Measurements from ENCODE around the gene SMYD3. TPM values are rescaled to one million over a fixed set of nuclear protein-coding genes. Genes with fewer than 3 reads are reported as not detected.
A peak's percentile ranks its signal among the peaks of the same experiment; 100 is the strongest.
"Not testable (repeated sequence)": the region's sequence is repeated elsewhere in the genome, so short reads cannot be mapped to it uniquely, and the experiment has no call there.

Gene SMYD3
- total and polyA plus RNA-seq, 5 donors from 2014 or later, result 17.7 to 36.6 (median 28.9) TPM

DNA sequence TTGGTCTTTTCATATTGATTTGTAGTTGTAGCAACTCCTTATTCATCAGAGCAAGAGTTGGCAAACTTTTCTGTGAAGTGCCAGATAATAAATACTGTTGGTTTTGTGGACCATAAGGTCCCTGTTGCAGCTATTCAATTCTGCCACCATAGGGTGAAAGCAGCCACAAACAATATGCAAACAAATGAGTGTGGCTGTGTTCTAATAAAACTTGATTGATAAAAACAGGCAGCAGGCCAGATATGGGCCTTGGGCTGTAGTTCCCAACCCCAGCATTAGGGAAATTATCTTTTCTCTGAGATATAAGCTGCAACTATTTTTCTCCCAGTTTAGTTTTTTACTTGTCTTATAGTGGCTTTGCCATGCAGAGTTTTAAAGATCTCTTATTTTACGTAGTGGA is 469.2 kb downstream of the SMYD3 start:
- no peak for DNase-seq
- no peak overlapping the region for H3K4me3 ChIP-seq (ENCODE audit: low read depth, low read length)
- H3K4me3 Mint-ChIP-seq, result no peak overlapping the region
- peaks cover 6% of the 10 kb centered on the region for H3K36me3 Mint-ChIP-seq
- no peak for ATAC-seq (ENCODE audit: low read depth in 2 of 2)
- H3K4me1 ChIP-seq (ENCODE audit: control insufficient read depth, insufficient read depth, low read length, poor library complexity, severe bottlenecking), result no peaks in the 10 kb centered on the region
- no peaks in the 10 kb centered on the region for H3K9me3 ChIP-seq (ENCODE audit: control insufficient read depth in 2 of 2, low read length in 2 of 2)
- H3K27ac Mint-ChIP-seq, result no peak overlapping the region
- no peaks in the 10 kb centered on the region for H3K4me1 Mint-ChIP-seq
- no peaks in the 10 kb centered on the region for H3K27me3 ChIP-seq (ENCODE audit: control insufficient read depth, insufficient read depth, low read length)
- peaks cover 0 to 2% (median 0%) of the 10 kb centered on the region in 7 donors for H3K9me3 Mint-ChIP-seq
- H3K36me3 ChIP-seq (ENCODE audit: control insufficient read depth, insufficient read depth, low read length), result no peaks in the 10 kb centered on the region
- H3K27me3 Mint-ChIP-seq, result peaks cover 3% of the 10 kb centered on the region
- no peak overlapping the region for H3K27ac ChIP-seq (ENCODE audit: insufficient read depth, low read length, poor library complexity, severe bottlenecking)

DNA sequence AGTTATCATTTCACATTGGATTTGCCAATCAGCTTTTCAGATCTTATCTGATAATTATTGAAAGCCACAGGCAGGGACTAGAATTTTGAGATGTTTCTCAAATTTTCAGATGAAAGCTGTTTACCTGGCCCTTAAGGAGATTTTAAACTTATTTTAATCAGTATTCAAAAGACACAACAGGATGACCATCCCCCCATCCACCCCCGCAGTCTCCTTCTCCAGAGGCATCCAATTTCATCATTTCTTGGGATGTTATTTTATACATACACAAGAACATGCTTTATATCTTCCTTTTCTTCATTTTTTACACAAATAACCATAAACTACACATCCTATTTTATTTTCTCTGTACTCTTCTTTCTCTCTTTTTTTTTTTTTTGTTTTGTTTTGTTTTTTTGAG is 470.9 kb downstream of the SMYD3 start:
- H3K4me1 Mint-ChIP-seq, result peaks cover 0 to 4% (median 0%) of the 10 kb centered on the region in 4 donors

DNA sequence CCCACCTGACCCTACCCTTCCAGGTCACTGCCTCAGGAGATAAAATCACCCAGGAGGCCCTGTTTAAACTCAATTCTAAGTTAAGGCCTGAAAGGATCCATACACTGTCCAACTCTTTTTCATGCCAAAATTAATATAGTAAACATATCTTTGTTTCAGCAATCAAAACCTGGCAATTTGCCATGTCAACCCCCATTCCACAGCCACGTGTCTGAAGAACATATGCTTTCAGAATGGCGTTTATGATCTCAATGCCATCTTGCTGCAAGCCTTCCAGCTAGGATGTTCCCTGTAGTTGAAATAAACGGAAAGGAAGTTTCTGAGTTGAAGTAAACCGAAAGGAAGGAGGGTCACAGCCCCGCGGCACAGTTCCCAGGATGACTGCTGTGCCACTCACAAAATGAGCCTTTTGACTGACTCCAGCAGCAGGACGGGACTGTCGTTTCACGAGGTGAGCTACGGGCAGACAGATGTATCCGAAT is 472.0 kb downstream of the SMYD3 start:
- Histone ChIP-seq H3K36me3 (ENCODE audit: control insufficient read depth, insufficient read depth, low read length) (no peaks in the 10 kb centered on the region), H3K9me3 (ENCODE audit: control insufficient read depth in 2 of 2, low read length in 2 of 2) (no peaks in the 10 kb centered on the region), H3K4me1 (ENCODE audit: control insufficient read depth, insufficient read depth, low read length, poor library complexity, severe bottlenecking) (no peaks in the 10 kb centered on the region), H3K27ac (ENCODE audit: insufficient read depth, low read length, poor library complexity, severe bottlenecking) (no peak overlapping the region), H3K27me3 (ENCODE audit: control insufficient read depth, insufficient read depth, low read length) (no peaks in the 10 kb centered on the region), H3K4me3 (ENCODE audit: low read depth, low read length) (no peak overlapping the region)
- peaks cover 0 to 4% (median 0%) of the 10 kb centered on the region in 4 donors for H3K4me1 Mint-ChIP-seq
- peak overlapping the region in 1 of 3 donors; percentile 45 for H3K27ac Mint-ChIP-seq
- peaks cover 6% of the 10 kb centered on the region for H3K36me3 Mint-ChIP-seq
- no peak for ATAC-seq (ENCODE audit: low read depth in 2 of 2)
- no peak for DNase-seq
- H3K4me3 Mint-ChIP-seq, result no peak overlapping the region
- no peaks in the 10 kb centered on the region for H3K9me3 Mint-ChIP-seq
- peaks cover 4% of the 10 kb centered on the region for H3K27me3 Mint-ChIP-seq

More for the DNA sequence above, 470.9 kb downstream of the SMYD3 start:
- H3K27ac ChIP-seq (ENCODE audit: insufficient read depth, low read length, poor library complexity, severe bottlenecking), result no peak overlapping the region
- peak overlapping the region in 1 of 4 donors; percentile 15 for H3K4me3 Mint-ChIP-seq
- peaks cover 4% of the 10 kb centered on the region for H3K27me3 Mint-ChIP-seq
- no peaks in the 10 kb centered on the region for H3K9me3 ChIP-seq (ENCODE audit: control insufficient read depth in 2 of 2, low read length in 2 of 2)
- no peak overlapping the region for H3K27ac Mint-ChIP-seq
- H3K4me3 ChIP-seq (ENCODE audit: low read depth, low read length), result no peak overlapping the region
- H3K9me3 Mint-ChIP-seq, result no peaks in the 10 kb centered on the region
- ATAC-seq (ENCODE audit: low read depth in 2 of 2) (no peak), DNase-seq (no peak)
- no peaks in the 10 kb centered on the region for H3K4me1 ChIP-seq (ENCODE audit: control insufficient read depth, insufficient read depth, low read length, poor library complexity, severe bottlenecking)
- peaks cover 6% of the 10 kb centered on the region for H3K36me3 Mint-ChIP-seq
- H3K27me3 ChIP-seq (ENCODE audit: control insufficient read depth, insufficient read depth, low read length), result no peaks in the 10 kb centered on the region
- no peaks in the 10 kb centered on the region for H3K36me3 ChIP-seq (ENCODE audit: control insufficient read depth, insufficient read depth, low read length)

DNA sequence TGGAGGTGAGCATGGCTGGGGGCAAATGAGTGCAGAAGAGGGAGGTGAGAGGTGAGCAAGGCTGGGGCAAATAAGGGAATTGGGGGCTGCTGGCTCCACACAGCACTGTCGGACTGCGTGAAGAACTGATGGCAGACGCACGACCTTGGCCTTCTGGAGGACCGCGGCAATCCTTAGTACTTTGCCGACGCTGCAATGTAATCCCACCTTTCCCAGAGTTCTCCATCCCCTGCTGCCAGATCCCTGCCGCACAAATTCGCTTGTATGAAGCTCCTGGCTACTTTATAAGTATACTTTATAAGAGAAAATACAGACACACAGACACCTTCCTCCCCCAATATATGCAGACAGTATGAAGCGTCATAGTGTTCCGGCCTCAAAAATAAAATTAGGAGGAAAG is 472.4 kb downstream of the SMYD3 start:
- Mint-ChIP-seq H3K27ac (peak overlapping the region in 1 of 3 donors; percentile 45), H3K36me3 (peaks cover 6% of the 10 kb centered on the region)

DNA sequence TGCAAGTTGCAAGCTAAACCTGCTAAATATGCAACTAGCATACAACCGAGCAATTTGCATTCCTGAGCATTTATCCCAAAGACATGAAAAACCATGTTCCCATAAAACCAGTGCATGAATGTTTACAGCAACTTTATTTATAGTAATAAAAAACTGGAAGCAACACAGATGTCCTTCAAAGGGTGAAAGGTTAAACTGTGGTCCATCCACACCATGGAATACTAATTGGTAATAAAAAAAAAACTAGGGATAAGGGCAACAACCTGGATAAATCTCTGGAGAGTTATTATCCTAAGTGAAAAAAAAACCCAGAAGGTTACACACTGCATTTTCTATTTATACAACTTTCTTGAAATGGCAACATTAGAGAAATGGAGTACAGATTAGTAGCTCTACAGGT is 474.1 kb downstream of the SMYD3 start:
- H3K27me3 ChIP-seq (ENCODE audit: control insufficient read depth, insufficient read depth, low read length), result no peaks in the 10 kb centered on the region
- H3K36me3 ChIP-seq (ENCODE audit: control insufficient read depth, insufficient read depth, low read length), result no peaks in the 10 kb centered on the region
- H3K4me1 ChIP-seq (ENCODE audit: control insufficient read depth, insufficient read depth, low read length, poor library complexity, severe bottlenecking), result no peaks in the 10 kb centered on the region
- DNase-seq (no peak), ATAC-seq (ENCODE audit: low read depth in 2 of 2) (no peak)
- H3K4me3 ChIP-seq (ENCODE audit: low read depth, low read length), result no peak overlapping the region
- H3K36me3 Mint-ChIP-seq, result peaks cover 6% of the 10 kb centered on the region
- no peaks in the 10 kb centered on the region for H3K9me3 ChIP-seq (ENCODE audit: control insufficient read depth in 2 of 2, low read length in 2 of 2)
- no peak overlapping the region for H3K4me3 Mint-ChIP-seq
- no peaks in the 10 kb centered on the region for H3K9me3 Mint-ChIP-seq
- no peak overlapping the region for H3K27ac Mint-ChIP-seq
- H3K4me1 Mint-ChIP-seq, result peaks cover 0 to 4% (median 0%) of the 10 kb centered on the region in 4 donors
- no peak overlapping the region for H3K27ac ChIP-seq (ENCODE audit: insufficient read depth, low read length, poor library complexity, severe bottlenecking)
- peaks cover 4% of the 10 kb centered on the region for H3K27me3 Mint-ChIP-seq

More for the DNA sequence above, 472.4 kb downstream of the SMYD3 start:
- H3K4me1 Mint-ChIP-seq, result peaks cover 0 to 4% (median 0%) of the 10 kb centered on the region in 4 donors
- H3K27me3 Mint-ChIP-seq, result peaks cover 4% of the 10 kb centered on the region
- Histone ChIP-seq H3K4me1 (ENCODE audit: control insufficient read depth, insufficient read depth, low read length, poor library complexity, severe bottlenecking) (no peaks in the 10 kb centered on the region), H3K27ac (ENCODE audit: insufficient read depth, low read length, poor library complexity, severe bottlenecking) (no peak overlapping the region), H3K4me3 (ENCODE audit: low read depth, low read length) (no peak overlapping the region), H3K36me3 (ENCODE audit: control insufficient read depth, insufficient read depth, low read length) (no peaks in the 10 kb centered on the region), H3K9me3 (ENCODE audit: control insufficient read depth in 2 of 2, low read length in 2 of 2) (no peaks in the 10 kb centered on the region), H3K27me3 (ENCODE audit: control insufficient read depth, insufficient read depth, low read length) (no peaks in the 10 kb centered on the region)
- ATAC-seq (ENCODE audit: low read depth in 2 of 2), result no peak
- H3K4me3 Mint-ChIP-seq, result no peak overlapping the region
- H3K9me3 Mint-ChIP-seq, result no peaks in the 10 kb centered on the region
- no peak for DNase-seq

DNA sequence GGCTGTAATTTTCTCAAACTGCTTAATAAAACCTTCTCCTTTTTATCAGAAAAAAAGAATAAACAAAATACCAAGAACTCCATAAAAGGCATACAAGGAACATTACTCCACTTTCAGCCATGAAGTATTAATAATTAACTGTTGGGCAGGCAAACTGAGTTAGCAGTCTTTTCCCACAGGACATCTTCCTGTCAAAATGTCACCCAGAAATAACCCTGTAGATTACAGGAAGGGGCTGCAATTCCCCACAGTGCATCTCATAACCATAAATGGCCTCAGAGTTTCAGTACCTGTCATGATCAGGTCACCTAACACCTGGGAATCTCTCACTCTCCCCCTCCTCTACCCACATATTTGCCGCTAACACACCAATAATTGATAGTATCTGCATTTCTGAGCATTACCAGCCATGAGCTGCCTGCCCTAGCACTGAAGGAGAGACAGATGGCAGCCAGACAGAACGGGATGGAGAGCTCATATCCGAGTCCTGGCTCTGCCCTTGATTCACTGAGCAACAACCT is 475.0 kb downstream of the SMYD3 start:
- H3K4me3 Mint-ChIP-seq, result no peak overlapping the region

DNA sequence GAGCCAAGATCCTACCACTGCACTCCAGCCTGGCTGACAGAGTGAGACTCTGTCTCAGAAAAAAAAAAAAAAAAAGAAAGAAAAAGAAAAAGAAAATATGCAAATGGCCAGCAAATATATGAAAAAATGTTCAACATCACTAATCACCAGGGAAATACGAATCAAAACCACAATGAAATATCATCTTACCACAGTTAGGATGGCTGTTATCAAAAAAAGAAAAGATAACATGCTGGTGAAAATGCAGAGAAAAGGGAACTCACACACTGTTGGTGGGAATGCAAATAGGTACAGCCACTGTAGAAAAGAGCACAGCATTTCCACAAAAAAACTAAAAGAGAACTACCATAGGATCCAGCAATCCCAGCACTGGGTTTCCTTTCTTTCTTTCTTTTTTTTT is 477.5 kb downstream of the SMYD3 start:
- H3K4me3 Mint-ChIP-seq, result no peak overlapping the region
- H3K36me3 Mint-ChIP-seq, result peaks cover 3% of the 10 kb centered on the region
- Histone ChIP-seq H3K27ac (ENCODE audit: insufficient read depth, low read length, poor library complexity, severe bottlenecking) (no peak overlapping the region), H3K4me1 (ENCODE audit: control insufficient read depth, insufficient read depth, low read length, poor library complexity, severe bottlenecking) (no peaks in the 10 kb centered on the region), H3K36me3 (ENCODE audit: control insufficient read depth, insufficient read depth, low read length) (no peaks in the 10 kb centered on the region), H3K9me3 (ENCODE audit: control insufficient read depth in 2 of 2, low read length in 2 of 2) (no peaks in the 10 kb centered on the region), H3K27me3 (ENCODE audit: control insufficient read depth, insufficient read depth, low read length) (no peaks in the 10 kb centered on the region), H3K4me3 (ENCODE audit: low read depth, low read length) (no peak overlapping the region)
- H3K4me1 Mint-ChIP-seq, result peaks cover 0 to 9% (median 3%) of the 10 kb centered on the region in 4 donors
- H3K9me3 Mint-ChIP-seq, result no peaks in the 10 kb centered on the region
- peaks cover 4% of the 10 kb centered on the region for H3K27me3 Mint-ChIP-seq
- ATAC-seq (ENCODE audit: low read depth in 2 of 2), result no peak
- DNase-seq, result no peak
- H3K27ac Mint-ChIP-seq, result no peak overlapping the region

More for the DNA sequence above, 475.0 kb downstream of the SMYD3 start:
- peaks cover 6% of the 10 kb centered on the region for H3K36me3 Mint-ChIP-seq
- peaks cover 4% of the 10 kb centered on the region for H3K27me3 Mint-ChIP-seq
- ATAC-seq (ENCODE audit: low read depth in 2 of 2) (no peak), DNase-seq (no peak)
- H3K27ac Mint-ChIP-seq, result no peak overlapping the region
- no peak overlapping the region for H3K27ac ChIP-seq (ENCODE audit: insufficient read depth, low read length, poor library complexity, severe bottlenecking)
- no peaks in the 10 kb centered on the region for H3K27me3 ChIP-seq (ENCODE audit: control insufficient read depth, insufficient read depth, low read length)
- H3K4me1 Mint-ChIP-seq, result peaks cover 0 to 5% (median 0%) of the 10 kb centered on the region in 4 donors
- no peaks in the 10 kb centered on the region for H3K4me1 ChIP-seq (ENCODE audit: control insufficient read depth, insufficient read depth, low read length, poor library complexity, severe bottlenecking)
- H3K9me3 Mint-ChIP-seq, result no peaks in the 10 kb centered on the region
- H3K4me3 ChIP-seq (ENCODE audit: low read depth, low read length), result no peak overlapping the region
- H3K36me3 ChIP-seq (ENCODE audit: control insufficient read depth, insufficient read depth, low read length), result no peaks in the 10 kb centered on the region
- H3K9me3 ChIP-seq (ENCODE audit: control insufficient read depth in 2 of 2, low read length in 2 of 2), result no peaks in the 10 kb centered on the region

DNA sequence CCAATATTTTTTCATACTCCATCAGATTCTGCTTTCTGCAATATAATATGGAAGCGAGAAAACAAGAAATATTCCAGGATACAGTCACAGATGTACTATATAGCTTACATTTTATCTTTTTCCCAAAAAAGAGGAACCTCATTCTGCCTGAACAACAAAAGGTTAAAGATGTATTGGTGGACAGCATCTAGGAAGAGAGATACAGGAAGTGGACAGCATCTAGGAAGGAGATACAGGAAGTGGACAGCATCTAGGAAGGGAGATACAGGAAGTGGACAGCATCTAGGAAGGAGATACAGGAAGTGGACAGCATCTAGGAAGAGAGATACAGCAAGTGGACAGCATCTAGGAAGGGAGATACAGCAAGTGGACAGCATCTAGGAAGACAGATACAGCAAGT is 483.0 kb downstream of the SMYD3 start:
- not testable (repeated sequence) for H3K9me3 Mint-ChIP-seq; ATAC-seq (ENCODE audit: low read depth in 2 of 2); H3K4me3 ChIP-seq (ENCODE audit: low read depth, low read length); H3K27ac ChIP-seq (ENCODE audit: insufficient read depth, low read length, poor library complexity, severe bottlenecking); H3K27me3 Mint-ChIP-seq; H3K9me3 ChIP-seq (ENCODE audit: control insufficient read depth in 2 of 2, low read length in 2 of 2); DNase-seq; H3K36me3 ChIP-seq (ENCODE audit: control insufficient read depth, insufficient read depth, low read length); H3K27me3 ChIP-seq (ENCODE audit: control insufficient read depth, insufficient read depth, low read length); H3K27ac Mint-ChIP-seq; H3K4me3 Mint-ChIP-seq; H3K36me3 Mint-ChIP-seq
- peaks cover 10% of the 10 kb centered on the region for H3K4me1 ChIP-seq (ENCODE audit: control insufficient read depth, insufficient read depth, low read length, poor library complexity, severe bottlenecking)
- peaks cover 20 to 33% (median 27%) of the 10 kb centered on the region in 4 donors for H3K4me1 Mint-ChIP-seq

Data from CD4-positive, CD25-positive, alpha-beta regulatory T cell (primary cell).